GM23338 (cell line): ENCODE results near the gene DNAH9.

ENCODE experiments used
- CREB1 ChIP-seq: fragments of 250-450 bp; sonication (Bioruptor Pico); IDR thresholded peaks from 2 replicates; pipeline ENCODE4 v1.5.0; 2020; ENCODE audit warnings: low read depth, mild to moderate bottlenecking, moderate library complexity
- EZH2 ChIP-seq: fragments of 200-600 bp; sonication (generic); IDR thresholded peaks from one replicate; pipeline ENCODE4 v1.8.0; 2017; ENCODE audit warnings: antibody characterized with exemption, mild to moderate bottlenecking, low read depth; ENCODE audit not compliant: unreplicated experiment
- EZH2phosphoT487 ChIP-seq: fragments of 200-600 bp; sonication (generic); IDR thresholded peaks from one replicate; pipeline ENCODE4 v1.8.1; 2018; ENCODE audit warnings: antibody characterized with exemption; ENCODE audit not compliant: unreplicated experiment
- JUNB ChIP-seq: IDR thresholded peaks from one replicate; pipeline ENCODE4 v1.6.1; 2016; ENCODE audit warnings: antibody characterized with exemption; ENCODE audit not compliant: unreplicated experiment
- NANOG ChIP-seq: IDR thresholded peaks from 2 replicates; pipeline ENCODE4 v1.6.1; 2016; ENCODE audit warnings: antibody characterized with exemption, borderline replicate concordance
- POLR2AphosphoS5 ChIP-seq: IDR thresholded peaks from 2 replicates; pipeline ENCODE4 v1.6.1; 2016; ENCODE audit warnings: antibody characterized with exemption, low read depth
- STAT1 ChIP-seq: IDR thresholded peaks from one replicate; pipeline ENCODE4 v1.6.1; 2016; ENCODE audit warnings: antibody characterized with exemption; ENCODE audit not compliant: unreplicated experiment
- ZNF331 ChIP-seq: fragments of 250-450 bp; sonication (Bioruptor Pico); IDR thresholded peaks from 2 replicates; pipeline ENCODE4 v1.5.0; 2020; ENCODE audit warnings: low read depth, mild to moderate bottlenecking, moderate library complexity
- TF ChIP-seq, protein P1 (sequence below), 2 experiments: fragments of 200-600 bp in 1 of 2; sonication (generic) in 1 of 2; conservative IDR thresholded peaks; 2 replicates each; pipeline versions ENCODE4 v1.5.1 to v1.6.1; 2016 to 2017; ENCODE audit warnings: antibody characterized with exemption in 2 of 2, low read depth in 2 of 2, mild to moderate bottlenecking in 2 of 2, moderate library complexity in 1 of 2
- TF ChIP-seq, protein P2 (sequence below): IDR thresholded peaks from 2 replicates; pipeline ENCODE4 v1.6.1; 2016; ENCODE audit warnings: antibody characterized with exemption
- TF ChIP-seq, protein P3 (sequence below): IDR thresholded peaks from one replicate; pipeline ENCODE4 v1.6.1; 2018; ENCODE audit warnings: antibody characterized with exemption; ENCODE audit not compliant: unreplicated experiment

DNA sequence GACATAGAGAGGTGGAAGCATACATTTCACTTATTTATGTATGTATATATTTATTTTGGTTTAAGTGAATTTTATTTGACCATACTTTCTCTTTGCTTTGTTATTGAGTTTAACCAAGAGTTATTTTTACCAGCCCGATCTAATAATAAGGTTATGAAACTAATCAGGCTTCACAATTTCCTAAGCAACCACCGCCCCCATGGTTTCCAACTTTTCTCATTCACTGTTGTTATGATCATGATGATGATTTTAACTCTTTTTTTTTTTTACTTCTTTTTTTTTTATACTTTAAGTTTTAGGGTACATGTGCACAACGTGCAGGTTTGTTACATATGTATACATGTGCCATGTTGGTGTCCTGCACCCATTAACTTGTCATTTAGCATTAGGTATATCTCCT is 30.6 kb downstream of the DNAH9 start:
- TF ChIP-seq JUNB (no peak), POLR2AphosphoS5 (no peak), EZH2phosphoT487 (no peak), EZH2 (no peak), CREB1 (CRISPR knock-in tag) (no peak), NANOG (no peak), STAT1 (no peak), ZNF331 (no peak)
- TF ChIP-seq, protein P1, sequence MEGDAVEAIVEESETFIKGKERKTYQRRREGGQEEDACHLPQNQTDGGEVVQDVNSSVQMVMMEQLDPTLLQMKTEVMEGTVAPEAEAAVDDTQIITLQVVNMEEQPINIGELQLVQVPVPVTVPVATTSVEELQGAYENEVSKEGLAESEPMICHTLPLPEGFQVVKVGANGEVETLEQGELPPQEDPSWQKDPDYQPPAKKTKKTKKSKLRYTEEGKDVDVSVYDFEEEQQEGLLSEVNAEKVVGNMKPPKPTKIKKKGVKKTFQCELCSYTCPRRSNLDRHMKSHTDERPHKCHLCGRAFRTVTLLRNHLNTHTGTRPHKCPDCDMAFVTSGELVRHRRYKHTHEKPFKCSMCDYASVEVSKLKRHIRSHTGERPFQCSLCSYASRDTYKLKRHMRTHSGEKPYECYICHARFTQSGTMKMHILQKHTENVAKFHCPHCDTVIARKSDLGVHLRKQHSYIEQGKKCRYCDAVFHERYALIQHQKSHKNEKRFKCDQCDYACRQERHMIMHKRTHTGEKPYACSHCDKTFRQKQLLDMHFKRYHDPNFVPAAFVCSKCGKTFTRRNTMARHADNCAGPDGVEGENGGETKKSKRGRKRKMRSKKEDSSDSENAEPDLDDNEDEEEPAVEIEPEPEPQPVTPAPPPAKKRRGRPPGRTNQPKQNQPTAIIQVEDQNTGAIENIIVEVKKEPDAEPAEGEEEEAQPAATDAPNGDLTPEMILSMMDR (conservative IDR thresholded peaks at IDR 0.05; ENCODE audit: low read depth in 2 of 2) = no peak
- TF ChIP-seq, protein P2, sequence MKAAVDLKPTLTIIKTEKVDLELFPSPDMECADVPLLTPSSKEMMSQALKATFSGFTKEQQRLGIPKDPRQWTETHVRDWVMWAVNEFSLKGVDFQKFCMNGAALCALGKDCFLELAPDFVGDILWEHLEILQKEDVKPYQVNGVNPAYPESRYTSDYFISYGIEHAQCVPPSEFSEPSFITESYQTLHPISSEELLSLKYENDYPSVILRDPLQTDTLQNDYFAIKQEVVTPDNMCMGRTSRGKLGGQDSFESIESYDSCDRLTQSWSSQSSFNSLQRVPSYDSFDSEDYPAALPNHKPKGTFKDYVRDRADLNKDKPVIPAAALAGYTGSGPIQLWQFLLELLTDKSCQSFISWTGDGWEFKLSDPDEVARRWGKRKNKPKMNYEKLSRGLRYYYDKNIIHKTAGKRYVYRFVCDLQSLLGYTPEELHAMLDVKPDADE = no peak
- TF ChIP-seq, protein P3, sequence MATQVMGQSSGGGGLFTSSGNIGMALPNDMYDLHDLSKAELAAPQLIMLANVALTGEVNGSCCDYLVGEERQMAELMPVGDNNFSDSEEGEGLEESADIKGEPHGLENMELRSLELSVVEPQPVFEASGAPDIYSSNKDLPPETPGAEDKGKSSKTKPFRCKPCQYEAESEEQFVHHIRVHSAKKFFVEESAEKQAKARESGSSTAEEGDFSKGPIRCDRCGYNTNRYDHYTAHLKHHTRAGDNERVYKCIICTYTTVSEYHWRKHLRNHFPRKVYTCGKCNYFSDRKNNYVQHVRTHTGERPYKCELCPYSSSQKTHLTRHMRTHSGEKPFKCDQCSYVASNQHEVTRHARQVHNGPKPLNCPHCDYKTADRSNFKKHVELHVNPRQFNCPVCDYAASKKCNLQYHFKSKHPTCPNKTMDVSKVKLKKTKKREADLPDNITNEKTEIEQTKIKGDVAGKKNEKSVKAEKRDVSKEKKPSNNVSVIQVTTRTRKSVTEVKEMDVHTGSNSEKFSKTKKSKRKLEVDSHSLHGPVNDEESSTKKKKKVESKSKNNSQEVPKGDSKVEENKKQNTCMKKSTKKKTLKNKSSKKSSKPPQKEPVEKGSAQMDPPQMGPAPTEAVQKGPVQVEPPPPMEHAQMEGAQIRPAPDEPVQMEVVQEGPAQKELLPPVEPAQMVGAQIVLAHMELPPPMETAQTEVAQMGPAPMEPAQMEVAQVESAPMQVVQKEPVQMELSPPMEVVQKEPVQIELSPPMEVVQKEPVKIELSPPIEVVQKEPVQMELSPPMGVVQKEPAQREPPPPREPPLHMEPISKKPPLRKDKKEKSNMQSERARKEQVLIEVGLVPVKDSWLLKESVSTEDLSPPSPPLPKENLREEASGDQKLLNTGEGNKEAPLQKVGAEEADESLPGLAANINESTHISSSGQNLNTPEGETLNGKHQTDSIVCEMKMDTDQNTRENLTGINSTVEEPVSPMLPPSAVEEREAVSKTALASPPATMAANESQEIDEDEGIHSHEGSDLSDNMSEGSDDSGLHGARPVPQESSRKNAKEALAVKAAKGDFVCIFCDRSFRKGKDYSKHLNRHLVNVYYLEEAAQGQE = no peak
